ENCODE data around the gene TMPRSS13.

The TMPRSS13 gene

DNA sequence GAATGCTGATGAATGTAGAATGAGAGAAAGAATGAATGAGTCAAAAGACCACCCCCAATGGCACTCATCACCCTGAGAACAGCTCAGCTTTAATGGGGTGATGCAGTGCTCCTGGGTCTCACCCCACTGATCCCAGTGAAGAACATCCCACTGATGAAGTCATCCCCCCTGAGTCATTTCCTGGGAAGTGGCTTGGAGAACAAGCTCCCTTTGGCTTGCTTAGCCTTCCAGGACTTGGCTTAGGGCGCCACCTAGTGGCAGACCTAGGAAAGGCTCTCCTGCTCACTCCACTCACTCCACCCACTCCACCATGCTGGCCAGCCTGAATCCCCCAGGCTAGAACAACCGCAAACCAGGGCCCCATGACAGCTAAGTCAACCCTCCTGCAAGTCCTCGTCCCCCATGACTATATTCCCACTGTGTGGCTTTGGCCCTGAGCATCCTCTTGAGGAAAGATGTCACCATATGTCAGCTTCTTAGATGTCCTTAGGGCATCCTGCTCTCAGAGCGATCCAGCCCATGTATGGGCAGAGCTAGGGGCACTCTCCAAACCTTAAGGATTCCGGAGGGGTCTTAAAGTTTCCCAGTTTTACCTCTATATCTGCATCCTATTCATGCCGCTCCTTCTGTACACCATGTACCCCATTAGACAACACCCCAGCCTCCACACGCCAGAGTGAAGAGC, 17.8 kb upstream of the TMPRSS13 start (continued):
- TF ChIP-seq ZIC2 (tag by site-specific recombination; IDR thresholded peaks at IDR 0.05) (peak; percentile 19; the same call in 1 of the 2 replicates), ZNF660 (tag by site-specific recombination; IDR thresholded peaks at IDR 0.05) (peak; percentile 80), ZNF629 (tag by site-specific recombination; IDR thresholded peaks at IDR 0.05) (peak; percentile 83), SP7 (tag by site-specific recombination; IDR thresholded peaks at IDR 0.05) (peak; percentile 81), ZNF221 (tag by site-specific recombination; IDR thresholded peaks at IDR 0.05; ENCODE audit: borderline replicate concordance) (no peak), ZNF311 (tag by site-specific recombination; IDR thresholded peaks at IDR 0.05; ENCODE audit: borderline replicate concordance) (no peak), GLIS2 (tag by site-specific recombination; IDR thresholded peaks at IDR 0.05) (peak; percentile 29; the same call in 1 of the 2 replicates), ZNF324 (tag by site-specific recombination; IDR thresholded peaks at IDR 0.05) (peak; percentile 52; the same call in 1 of the 2 replicates), CTCF (tag by site-specific recombination; IDR thresholded peaks at IDR 0.05) (peak; percentile 89)
- TF ChIP-seq, protein P1, sequence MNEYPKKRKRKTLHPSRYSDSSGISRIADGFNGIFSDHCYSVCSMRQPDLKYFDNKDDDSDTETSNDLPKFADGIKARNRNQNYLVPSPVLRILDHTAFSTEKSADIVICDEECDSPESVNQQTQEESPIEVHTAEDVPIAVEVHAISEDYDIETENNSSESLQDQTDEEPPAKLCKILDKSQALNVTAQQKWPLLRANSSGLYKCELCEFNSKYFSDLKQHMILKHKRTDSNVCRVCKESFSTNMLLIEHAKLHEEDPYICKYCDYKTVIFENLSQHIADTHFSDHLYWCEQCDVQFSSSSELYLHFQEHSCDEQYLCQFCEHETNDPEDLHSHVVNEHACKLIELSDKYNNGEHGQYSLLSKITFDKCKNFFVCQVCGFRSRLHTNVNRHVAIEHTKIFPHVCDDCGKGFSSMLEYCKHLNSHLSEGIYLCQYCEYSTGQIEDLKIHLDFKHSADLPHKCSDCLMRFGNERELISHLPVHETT (tag by site-specific recombination; IDR thresholded peaks at IDR 0.05) = 0 out of 2 replicates have a peak, but pooled peaks have one; percentile 59
- TF ChIP-seq, protein P2, sequence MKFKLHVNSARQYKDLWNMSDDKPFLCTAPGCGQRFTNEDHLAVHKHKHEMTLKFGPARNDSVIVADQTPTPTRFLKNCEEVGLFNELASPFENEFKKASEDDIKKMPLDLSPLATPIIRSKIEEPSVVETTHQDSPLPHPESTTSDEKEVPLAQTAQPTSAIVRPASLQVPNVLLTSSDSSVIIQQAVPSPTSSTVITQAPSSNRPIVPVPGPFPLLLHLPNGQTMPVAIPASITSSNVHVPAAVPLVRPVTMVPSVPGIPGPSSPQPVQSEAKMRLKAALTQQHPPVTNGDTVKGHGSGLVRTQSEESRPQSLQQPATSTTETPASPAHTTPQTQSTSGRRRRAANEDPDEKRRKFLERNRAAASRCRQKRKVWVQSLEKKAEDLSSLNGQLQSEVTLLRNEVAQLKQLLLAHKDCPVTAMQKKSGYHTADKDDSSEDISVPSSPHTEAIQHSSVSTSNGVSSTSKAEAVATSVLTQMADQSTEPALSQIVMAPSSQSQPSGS (tag by site-specific recombination; IDR thresholded peaks at IDR 0.05; ENCODE audit: low read depth) = 0 out of 2 replicates have a peak, but pooled peaks have one; percentile 36

- Histone ChIP-seq H3K9me3 (ENCODE audit: control insufficient read depth, insufficient read depth, low read depth, low read length) (no peaks in the 10 kb centered on the region), H3K4me3 (ENCODE audit: low read depth, low read length) (no peak overlapping the region), H3K4me1 (ENCODE audit: control insufficient read depth, insufficient read depth, low read length) (no peaks in the 10 kb centered on the region), H3K36me3 (ENCODE audit: control insufficient read depth in 2 of 2, insufficient read depth in 1 of 2, low read length in 2 of 2) (no peaks in the 10 kb centered on the region), H3K27ac (ENCODE audit: extremely low read depth, low read depth, low read length) (no peak overlapping the region)
- ChIA-PET CTCF (interaction anchor here (0.5 to 9.3 kb wide), 61 partner anchors 9 to 1211 kb away, joined by 3 to 223 read pairs (median 5); partner anchors contain the start of genes FXYD2, FXYD6 and TMPRSS13), POLR2A (interaction anchor here (0.7 to 1.8 kb wide), 3 partner anchors 39 to 127 kb away, joined by 4 read pairs; partner anchors contain the start of gene FXYD6)
- TF ChIP-seq, protein P3, sequence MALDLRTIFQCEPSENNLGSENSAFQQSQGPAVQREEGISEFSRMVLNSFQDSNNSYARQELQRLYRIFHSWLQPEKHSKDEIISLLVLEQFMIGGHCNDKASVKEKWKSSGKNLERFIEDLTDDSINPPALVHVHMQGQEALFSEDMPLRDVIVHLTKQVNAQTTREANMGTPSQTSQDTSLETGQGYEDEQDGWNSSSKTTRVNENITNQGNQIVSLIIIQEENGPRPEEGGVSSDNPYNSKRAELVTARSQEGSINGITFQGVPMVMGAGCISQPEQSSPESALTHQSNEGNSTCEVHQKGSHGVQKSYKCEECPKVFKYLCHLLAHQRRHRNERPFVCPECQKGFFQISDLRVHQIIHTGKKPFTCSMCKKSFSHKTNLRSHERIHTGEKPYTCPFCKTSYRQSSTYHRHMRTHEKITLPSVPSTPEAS (tag by site-specific recombination; IDR thresholded peaks at IDR 0.05) = no peak
- TF ChIP-seq ZNF292 (tag by site-specific recombination; IDR thresholded peaks at IDR 0.05; ENCODE audit: borderline replicate concordance, low read depth) (no peak), ZNF513 (tag by site-specific recombination; IDR thresholded peaks at IDR 0.05) (peak; percentile 94)
These were observed 17.1 kb upstream of the TMPRSS13 start for GRCh38 chr11:117946156-117946841.

All from HEK293 (cell line).